Astrocyte (in vitro differentiated cells and primary cell): ENCODE measurements around the gene GAB2. TPM values are rescaled to one million over a fixed set of nuclear protein-coding genes. Genes with fewer than 3 reads are reported as not detected.

Experiments
- DNase-seq: peaks from one replicate; pipeline ENCODE4 v3.0.0-alpha.2; 2010; ENCODE audit warnings: low read depth
- FAIRE-seq: peaks from 2 replicates; lab custom pipeline; 2011; peaks lifted over from hg19 to GRCh38; lab: Jason Lieb, UNC
- H2AFZ ChIP-seq: 2 replicates; pipeline ENCODE4 v1.6.0; 2012; ENCODE audit warnings: low read depth, low read length, inconsistent platforms
- H3K27ac ChIP-seq: 2 replicates; pipeline ENCODE4 v1.5.1; 2011; ENCODE audit warnings: low read depth, low read length, inconsistent platforms
- H3K27me3 ChIP-seq: 2 replicates; pipeline ENCODE4 v1.6.0; 2011; ENCODE audit warnings: low read length, inconsistent platforms; ENCODE audit not compliant: insufficient read depth
- H3K36me3 ChIP-seq: 2 replicates; pipeline ENCODE4 v1.5.1; 2011; ENCODE audit warnings: low read length, inconsistent platforms; ENCODE audit not compliant: insufficient read depth
- H3K4me1 ChIP-seq: 2 replicates; pipeline ENCODE4 v1.5.1; 2011; ENCODE audit warnings: low read length, inconsistent platforms; ENCODE audit not compliant: insufficient read depth
- H3K4me2 ChIP-seq: 2 replicates; pipeline ENCODE4 v1.6.0; 2012; ENCODE audit warnings: low read length, inconsistent platforms
- H3K4me3 ChIP-seq: 2 replicates; pipeline ENCODE4 v1.5.1; 2011; ENCODE audit warnings: low read depth, mild to moderate bottlenecking, low read length, inconsistent platforms; ENCODE audit not compliant: insufficient read depth
- H3K79me2 ChIP-seq: 2 replicates; pipeline ENCODE4 v1.6.0; 2012; ENCODE audit warnings: mild to moderate bottlenecking, low read length, inconsistent platforms; ENCODE audit not compliant: insufficient read depth
- H3K9ac ChIP-seq: 2 replicates; pipeline ENCODE4 v1.6.0; 2012; ENCODE audit warnings: mild to moderate bottlenecking, low read length, inconsistent platforms
- H3K9me3 ChIP-seq: 2 replicates; pipeline ENCODE4 v1.5.1; 2012; ENCODE audit warnings: low read depth, mild to moderate bottlenecking, low read length, inconsistent platforms; ENCODE audit not compliant: insufficient read depth
- H4K20me1 ChIP-seq: 2 replicates; pipeline ENCODE4 v1.6.0; 2012; ENCODE audit warnings: low read length, inconsistent platforms; ENCODE audit not compliant: insufficient read depth
- H3K27ac Mint-ChIP-seq: one replicate; pipeline ENCODE4 v1.8.0; 2021; ENCODE audit warnings: mild to moderate bottlenecking, mixed read lengths; ENCODE audit not compliant: unreplicated experiment
- H3K27me3 Mint-ChIP-seq: one replicate; pipeline ENCODE4 v1.8.0; 2021; ENCODE audit warnings: low read depth, mixed read lengths; ENCODE audit not compliant: unreplicated experiment
- H3K36me3 Mint-ChIP-seq: one replicate; pipeline ENCODE4 v1.8.0; 2021; ENCODE audit warnings: low read depth, mixed read lengths; ENCODE audit not compliant: unreplicated experiment
- H3K4me1 Mint-ChIP-seq: one replicate; pipeline ENCODE4 v1.8.0; 2021; ENCODE audit warnings: low read depth, mixed read lengths; ENCODE audit not compliant: unreplicated experiment
- H3K4me3 Mint-ChIP-seq: one replicate; pipeline ENCODE4 v1.8.0; 2021; ENCODE audit warnings: mild to moderate bottlenecking, moderate library complexity, mixed read lengths; ENCODE audit not compliant: unreplicated experiment
- H3K9me3 Mint-ChIP-seq: one replicate; pipeline ENCODE4 v1.8.0; 2021; ENCODE audit warnings: mild to moderate bottlenecking, mixed read lengths; ENCODE audit not compliant: unreplicated experiment
- CTCF ChIP-seq: IDR thresholded peaks from 2 replicates; pipeline ENCODE4 v1.5.1; 2011; ENCODE audit warnings: low read depth, mild to moderate bottlenecking, inconsistent platforms, low read length, moderate library complexity; ENCODE audit not compliant: insufficient read depth
- EZH2 ChIP-seq: IDR thresholded peaks from 2 replicates; pipeline ENCODE4 v1.6.1; 2012; ENCODE audit warnings: mild to moderate bottlenecking, low read length, inconsistent platforms; ENCODE audit not compliant: insufficient read depth
- total RNA-seq: library from RNA; stranded (reverse); gene quantifications from 2 replicates; pipeline ENCODE4 v1.2.1, GENCODE V29; 2021

The GAB2 gene
- total RNA-seq, 1 donor from 2014 or later = 18.2 TPM

- no peak for DNase-seq
- Histone ChIP-seq H3K36me3 (no peaks in the 10 kb centered on the region), H3K9ac (no peak overlapping the region), H3K9me3 (no peaks in the 10 kb centered on the region), H3K4me1 (peaks cover 10% of the 10 kb centered on the region), H2AFZ (no peak overlapping the region), H3K79me2 (no peaks in the 10 kb centered on the region), H3K4me3 (no peak overlapping the region), H4K20me1 (no peaks in the 10 kb centered on the region), H3K27ac (no peak overlapping the region), H3K4me2 (no peak overlapping the region), H3K27me3 (no peaks in the 10 kb centered on the region)
- FAIRE-seq = no peak
- no peaks in the 10 kb centered on the region for H3K9me3 Mint-ChIP-seq
- H3K4me3 Mint-ChIP-seq = no peak overlapping the region
- no peak for TF ChIP-seq CTCF
- no peak for TF ChIP-seq EZH2
- H3K4me1 Mint-ChIP-seq = peaks cover 10% of the 10 kb centered on the region
- H3K27me3 Mint-ChIP-seq = no peaks in the 10 kb centered on the region
- H3K36me3 Mint-ChIP-seq = no peaks in the 10 kb centered on the region
- H3K27ac Mint-ChIP-seq = no peak overlapping the region
Measured at GRCh38 chr11:78347956-78348355, 69.7 kb downstream of the GAB2 start.

GRCh38 chr11:78346799-78347198, 70.8 kb downstream of the GAB2 start:
- H3K27me3 Mint-ChIP-seq = no peaks in the 10 kb centered on the region
- no peak overlapping the region for H3K4me3 Mint-ChIP-seq
- Histone ChIP-seq H4K20me1 (no peaks in the 10 kb centered on the region), H3K27ac (no peak overlapping the region), H3K79me2 (no peaks in the 10 kb centered on the region), H3K9ac (no peak overlapping the region), H3K36me3 (no peaks in the 10 kb centered on the region), H2AFZ (no peak overlapping the region), H3K4me1 (peaks cover 10% of the 10 kb centered on the region), H3K9me3 (no peaks in the 10 kb centered on the region), H3K27me3 (no peaks in the 10 kb centered on the region), H3K4me3 (no peak overlapping the region), H3K4me2 (no peak overlapping the region)
- H3K27ac Mint-ChIP-seq = no peak overlapping the region
- no peak for TF ChIP-seq EZH2
- no peak for TF ChIP-seq CTCF
- no peaks in the 10 kb centered on the region for H3K36me3 Mint-ChIP-seq
- peaks cover 10% of the 10 kb centered on the region for H3K4me1 Mint-ChIP-seq
- H3K9me3 Mint-ChIP-seq = no peaks in the 10 kb centered on the region
- FAIRE-seq = no peak
- DNase-seq = no peak

- no peaks in the 10 kb centered on the region for H3K9me3 Mint-ChIP-seq
- peaks cover 7% of the 10 kb centered on the region for H3K4me1 Mint-ChIP-seq
Measured at GRCh38 chr11:78345450-78345849, 72.2 kb downstream of the GAB2 start.

More at GRCh38 chr11:78345450-78345849, 72.2 kb downstream of the GAB2 start:
- FAIRE-seq = peak; percentile 60
- Histone ChIP-seq H3K36me3 (no peaks in the 10 kb centered on the region), H3K4me3 (no peak overlapping the region), H2AFZ (no peak overlapping the region), H3K27me3 (no peaks in the 10 kb centered on the region), H3K4me1 (peaks cover 5% of the 10 kb centered on the region), H4K20me1 (no peaks in the 10 kb centered on the region), H3K27ac (no peak overlapping the region), H3K79me2 (no peaks in the 10 kb centered on the region), H3K4me2 (no peak overlapping the region), H3K9me3 (no peaks in the 10 kb centered on the region), H3K9ac (no peak overlapping the region)
- DNase-seq = no peak
- Mint-ChIP-seq H3K36me3 (no peaks in the 10 kb centered on the region), H3K27ac (no peak overlapping the region), H3K27me3 (no peaks in the 10 kb centered on the region), H3K4me3 (no peak overlapping the region)
- TF ChIP-seq CTCF (no peak), EZH2 (no peak)
